Bronchial epithelial cell (primary cell): ENCODE measurements around the gene LYRM1. TPM values are rescaled to one million over a fixed set of nuclear protein-coding genes. Genes with fewer than 3 reads are reported as not detected.
"Not testable (repeated sequence)": the region's sequence is repeated elsewhere in the genome, so short reads cannot be mapped to it uniquely, and the experiment has no call there.

Experiments used
- DNase-seq: peaks from one replicate; pipeline ENCODE4 v3.0.0-alpha.2; 2010; ENCODE audit warnings: low read depth
- FAIRE-seq: peaks from 2 replicates; lab custom pipeline; 2011; peaks lifted over from hg19 to GRCh38; lab: Jason Lieb, UNC
- H3K27me3 ChIP-seq: 2 replicates; pipeline ENCODE4 v1.5.1; 2011; ENCODE audit warnings: low read length; ENCODE audit not compliant: control insufficient read depth, insufficient read depth
- H3K36me3 ChIP-seq: 2 replicates; pipeline ENCODE4 v1.5.1; 2011; ENCODE audit warnings: low read length; ENCODE audit not compliant: control insufficient read depth, insufficient read depth
- H3K4me3 ChIP-seq: 2 replicates; pipeline ENCODE4 v1.5.1; 2011; ENCODE audit warnings: mild to moderate bottlenecking, low read depth, low read length, control low read depth
- total RNA-seq: library from RNA; depleted of rRNA; stranded (reverse); fragments of >200 nt; gene quantifications from 2 replicates; pipeline ENCODE4 v1.2.1, GENCODE V29; 2014
- TF ChIP-seq, protein P1 (sequence below): IDR thresholded peaks from 2 replicates; pipeline ENCODE4 v1.5.1; 2011; ENCODE audit warnings: mild to moderate bottlenecking, moderate library complexity, low read length, control low read depth, inconsistent platforms; ENCODE audit not compliant: insufficient read depth, severe bottlenecking

Gene LYRM1
- total RNA-seq, 1 donor from 2014 or later = 40.8 TPM

DNA sequence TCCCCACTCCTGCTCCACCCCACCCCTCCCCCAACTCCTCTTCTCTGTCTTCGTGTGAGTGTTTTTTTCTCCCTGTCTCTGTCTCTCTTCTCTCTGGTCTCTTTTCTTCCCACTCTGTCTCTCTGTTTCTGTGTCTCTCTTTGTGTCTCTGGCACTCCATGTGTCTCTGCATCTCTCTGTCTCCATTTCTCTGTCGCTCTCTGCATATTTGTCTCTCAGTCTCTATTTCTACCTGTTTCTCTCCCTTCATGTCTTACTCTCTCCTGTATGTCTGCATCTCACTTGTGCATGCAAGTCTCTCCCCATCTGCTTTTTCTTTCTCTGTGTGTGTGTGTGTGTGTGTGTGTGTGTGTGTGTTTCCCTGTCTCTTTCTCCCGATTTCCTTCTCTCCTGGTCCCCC, 68.2 kb downstream of the LYRM1 start:
- no peaks in the 10 kb centered on the region for H3K36me3 ChIP-seq
- H3K27me3 ChIP-seq = no peaks in the 10 kb centered on the region
- FAIRE-seq (no peak), DNase-seq (no peak)
- TF ChIP-seq, protein P1, sequence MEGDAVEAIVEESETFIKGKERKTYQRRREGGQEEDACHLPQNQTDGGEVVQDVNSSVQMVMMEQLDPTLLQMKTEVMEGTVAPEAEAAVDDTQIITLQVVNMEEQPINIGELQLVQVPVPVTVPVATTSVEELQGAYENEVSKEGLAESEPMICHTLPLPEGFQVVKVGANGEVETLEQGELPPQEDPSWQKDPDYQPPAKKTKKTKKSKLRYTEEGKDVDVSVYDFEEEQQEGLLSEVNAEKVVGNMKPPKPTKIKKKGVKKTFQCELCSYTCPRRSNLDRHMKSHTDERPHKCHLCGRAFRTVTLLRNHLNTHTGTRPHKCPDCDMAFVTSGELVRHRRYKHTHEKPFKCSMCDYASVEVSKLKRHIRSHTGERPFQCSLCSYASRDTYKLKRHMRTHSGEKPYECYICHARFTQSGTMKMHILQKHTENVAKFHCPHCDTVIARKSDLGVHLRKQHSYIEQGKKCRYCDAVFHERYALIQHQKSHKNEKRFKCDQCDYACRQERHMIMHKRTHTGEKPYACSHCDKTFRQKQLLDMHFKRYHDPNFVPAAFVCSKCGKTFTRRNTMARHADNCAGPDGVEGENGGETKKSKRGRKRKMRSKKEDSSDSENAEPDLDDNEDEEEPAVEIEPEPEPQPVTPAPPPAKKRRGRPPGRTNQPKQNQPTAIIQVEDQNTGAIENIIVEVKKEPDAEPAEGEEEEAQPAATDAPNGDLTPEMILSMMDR = no peak
- H3K4me3 ChIP-seq = no peak overlapping the region

DNA sequence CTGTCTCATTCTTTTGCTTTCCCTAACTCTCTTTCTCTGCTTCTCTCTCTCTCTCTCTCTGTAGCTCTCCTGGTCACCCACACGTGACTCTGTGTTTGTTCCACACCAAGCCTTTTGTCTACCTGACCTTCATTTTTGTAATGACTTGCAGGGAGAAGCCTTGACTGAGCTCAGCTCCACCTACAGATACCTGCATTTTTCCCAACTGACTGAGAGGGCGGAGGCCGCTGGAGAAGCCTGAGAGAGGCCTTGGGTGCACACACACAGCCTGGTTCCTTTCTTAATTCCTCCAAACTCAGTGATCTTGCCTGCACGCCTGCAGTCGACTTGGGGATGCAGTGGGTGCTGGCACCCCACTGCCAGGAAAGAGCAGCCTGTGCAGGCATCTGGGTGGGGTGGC, 68.8 kb downstream of the LYRM1 start:
- Histone ChIP-seq H3K36me3 (no peaks in the 10 kb centered on the region), H3K27me3 (no peaks in the 10 kb centered on the region), H3K4me3 (no peak overlapping the region)
- peak; percentile 29 for DNase-seq
- no peak for FAIRE-seq
- TF ChIP-seq, protein P1 = no peak

DNA sequence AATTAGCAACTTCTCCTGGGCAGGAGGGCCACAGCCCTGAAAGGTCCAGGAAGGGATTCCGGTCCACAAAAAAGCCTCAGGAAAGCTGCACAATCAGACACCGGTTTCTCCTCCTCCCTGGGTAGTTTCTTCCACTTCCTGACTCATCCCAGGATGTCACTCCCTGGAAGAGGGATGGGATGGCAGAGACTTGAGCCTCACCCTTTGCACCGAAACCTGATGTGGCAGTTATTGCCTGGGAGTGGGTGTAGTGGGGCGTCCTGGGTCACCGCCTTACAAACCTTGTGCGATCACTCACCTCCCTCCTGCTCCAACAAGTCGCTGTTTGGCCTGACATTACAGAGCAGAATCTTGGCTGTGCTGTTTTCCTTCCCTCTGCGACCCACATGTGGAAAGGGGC, 70.8 kb downstream of the LYRM1 start:
- DNase-seq (peak; percentile 42), FAIRE-seq (peak; percentile 93)
- Histone ChIP-seq H3K4me3 (no peak overlapping the region), H3K27me3 (no peaks in the 10 kb centered on the region), H3K36me3 (no peaks in the 10 kb centered on the region)
- TF ChIP-seq, protein P1 = no peak

DNA sequence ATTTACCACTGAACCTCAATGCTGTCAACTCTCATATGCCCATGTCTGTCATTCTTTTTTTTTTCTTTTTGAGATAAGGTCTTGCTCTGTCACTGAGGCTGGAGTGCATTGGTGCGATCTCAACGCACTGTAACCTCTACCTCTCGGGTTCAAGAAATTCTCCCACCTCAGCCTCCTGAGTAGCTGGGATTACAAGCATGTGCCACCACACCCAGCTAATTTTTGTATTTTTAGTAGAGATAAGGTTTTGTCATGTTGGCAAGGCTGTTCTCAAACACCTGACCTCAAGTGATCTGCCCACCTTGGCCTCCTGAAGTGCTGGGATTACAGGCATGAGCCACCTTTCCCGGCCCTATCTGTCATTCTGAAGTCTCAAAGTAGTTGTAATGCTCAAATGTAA, 72.6 kb downstream of the LYRM1 start:
- DNase-seq, H3K36me3 ChIP-seq, H3K27me3 ChIP-seq, H3K4me3 ChIP-seq, FAIRE-seq: not testable (repeated sequence)

Other genes with a start within 250 kb of the LYRM1 start
- gene ACSM1, start 203.1 kb upstream of the LYRM1 start, total RNA-seq = under 0.01 and 0.26 TPM in 2 replicates
- 82.8 and 105 TPM in 2 replicates for gene THUMPD1, start 159.0 kb upstream of the LYRM1 start, total RNA-seq
- gene ACSM3, start 136.8 kb upstream of the LYRM1 start, total RNA-seq = 1.8 and 4.6 TPM in 2 replicates
- 16.6 and 25.6 TPM in 2 replicates for gene ERI2, start 94.3 kb upstream of the LYRM1 start, total RNA-seq
- gene REXO5, start 94.2 kb upstream of the LYRM1 start, total RNA-seq = 1.1 and 2.4 TPM in 2 replicates
- gene DCUN1D3, start 413 bp upstream of the LYRM1 start, total RNA-seq = 14.0 and 17.8 TPM in 2 replicates